ENCODE data around the gene KNOP1.
"Not testable (repeated sequence)": the region's sequence is repeated elsewhere in the genome, so short reads cannot be mapped to it uniquely, and the experiment has no call there.

The KNOP1 gene

DNA sequence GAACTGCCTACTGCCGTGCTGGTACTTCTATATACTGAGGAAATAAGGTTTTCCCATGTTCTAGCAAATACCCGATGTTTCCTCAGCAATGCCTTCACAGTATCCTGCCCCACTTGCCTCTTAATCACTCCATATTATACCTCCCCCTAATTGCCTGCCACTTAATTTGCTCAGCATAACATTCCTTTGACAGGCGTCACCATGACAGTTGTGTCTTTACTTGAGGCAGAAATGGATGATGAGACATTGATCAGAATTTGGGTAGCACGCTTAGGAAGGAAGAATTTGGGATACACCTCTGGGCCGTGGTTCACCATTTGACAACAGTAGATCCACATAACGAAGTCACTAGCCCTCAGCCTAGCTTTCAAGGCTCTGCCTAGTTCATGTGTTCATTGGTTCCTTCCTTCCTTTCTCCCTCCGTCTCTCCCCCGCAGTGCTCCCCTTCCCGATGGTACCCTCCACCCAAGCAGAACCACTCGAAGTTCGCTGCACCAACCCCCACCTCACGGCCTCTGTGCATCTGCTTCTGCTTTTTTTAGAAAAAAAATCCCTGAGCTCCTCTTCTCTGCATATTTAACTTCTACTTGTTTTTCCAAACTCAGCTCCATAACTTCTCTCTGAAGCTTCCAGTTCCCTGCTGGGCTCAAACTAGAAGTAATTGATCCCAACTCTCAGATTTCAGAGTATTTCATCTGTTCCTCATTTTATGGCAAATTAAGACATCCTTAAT is 19.4 kb upstream of the KNOP1 start:
- H3K4me3 ChIP-seq (ENCODE audit: low read depth, low read length): no peak overlapping the region
- no peaks in the 10 kb centered on the region for H3K9me3 ChIP-seq (ENCODE audit: control insufficient read depth, insufficient read depth, low read length)
- H3K36me3 ChIP-seq (ENCODE audit: control insufficient read depth, insufficient read depth, low read length): peaks cover 5% of the 10 kb centered on the region; the same call in 1 of the 2 replicates
- H3K4me1 ChIP-seq (ENCODE audit: control insufficient read depth, insufficient read depth, low read length): no peaks in the 10 kb centered on the region; the same call in 1 of the 2 replicates
- H3K9ac ChIP-seq (ENCODE audit: low read depth, low read length): no peak overlapping the region
- no peaks in the 10 kb centered on the region for H3K27me3 ChIP-seq (ENCODE audit: control insufficient read depth, insufficient read depth, low read length)
- H3K27ac ChIP-seq (ENCODE audit: low read depth, low read length): no peak overlapping the region

DNA sequence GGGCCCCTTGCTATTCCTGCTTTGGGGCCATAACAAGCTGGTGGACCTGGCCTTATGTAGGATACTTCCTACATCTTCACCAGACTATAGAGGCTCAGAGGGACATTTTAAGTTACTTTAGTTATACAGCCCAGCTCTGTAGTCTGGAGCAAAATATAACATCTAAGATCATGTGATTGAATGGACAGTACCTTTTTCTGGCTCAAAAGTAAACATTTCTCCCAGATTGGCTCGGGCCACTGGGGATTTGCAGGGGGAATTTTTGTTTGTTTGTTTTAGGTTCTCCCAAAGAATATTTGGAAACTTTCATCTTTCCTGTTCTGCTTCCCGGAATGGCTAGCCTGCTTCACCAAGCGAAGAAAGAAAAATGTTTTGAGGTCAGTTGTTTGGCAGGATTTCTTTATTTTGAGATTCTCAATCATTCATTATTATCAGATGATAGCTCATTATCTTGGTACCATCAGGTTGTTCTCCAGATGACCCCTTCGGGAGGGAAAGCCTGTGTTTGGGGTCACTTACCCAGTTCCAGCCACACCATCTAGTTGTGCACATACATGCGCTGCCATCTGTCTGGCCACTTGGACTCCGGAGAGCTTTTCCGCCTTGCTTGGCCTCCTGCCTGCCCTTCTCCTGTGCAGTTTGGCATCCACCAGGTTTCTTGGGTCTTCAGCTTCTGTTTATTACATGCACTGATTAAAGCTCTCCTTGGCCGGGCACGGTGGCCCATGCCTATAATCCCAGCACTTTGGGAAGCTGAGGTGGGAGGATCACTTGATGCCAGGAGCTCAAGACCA is 17.2 kb upstream of the KNOP1 start:
- H3K36me3 ChIP-seq (ENCODE audit: control insufficient read depth, insufficient read depth, low read length): peaks cover 5% of the 10 kb centered on the region; the same call in 1 of the 2 replicates
- no peak overlapping the region for H3K9ac ChIP-seq (ENCODE audit: low read depth, low read length)
- H3K27ac ChIP-seq (ENCODE audit: low read depth, low read length): no peak overlapping the region
- H3K4me3 ChIP-seq (ENCODE audit: low read depth, low read length): no peak overlapping the region
- no peaks in the 10 kb centered on the region; the same call in 1 of the 2 replicates for H3K4me1 ChIP-seq (ENCODE audit: control insufficient read depth, insufficient read depth, low read length)
- H3K9me3 ChIP-seq (ENCODE audit: control insufficient read depth, insufficient read depth, low read length): no peaks in the 10 kb centered on the region
- H3K27me3 ChIP-seq (ENCODE audit: control insufficient read depth, insufficient read depth, low read length): no peaks in the 10 kb centered on the region

DNA sequence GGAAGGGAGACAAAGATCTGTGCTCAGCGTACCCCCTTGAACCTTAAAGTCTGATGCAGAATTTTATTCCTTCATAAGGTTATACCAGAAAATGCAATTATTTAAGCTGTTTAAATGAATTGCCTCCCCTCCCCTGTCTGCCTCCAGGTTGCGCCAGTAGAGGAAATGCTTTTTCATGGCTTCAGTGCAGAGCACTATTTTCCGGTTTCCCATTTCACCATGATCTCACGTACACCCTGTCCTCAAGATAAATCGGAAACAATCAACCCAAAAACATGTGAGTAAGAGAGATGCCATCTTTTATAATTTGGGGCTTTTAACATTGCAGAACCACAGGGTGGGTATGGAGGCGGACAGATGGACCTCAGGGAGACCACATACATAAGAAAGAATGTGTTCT is 15.5 kb upstream of the KNOP1 start:
- no peaks in the 10 kb centered on the region for H3K27me3 ChIP-seq (ENCODE audit: control insufficient read depth, insufficient read depth, low read length)
- H3K27ac ChIP-seq (ENCODE audit: low read depth, low read length): no peak overlapping the region
- no peak overlapping the region for H3K4me3 ChIP-seq (ENCODE audit: low read depth, low read length)
- no peak overlapping the region for H3K9ac ChIP-seq (ENCODE audit: low read depth, low read length)
- peaks cover 5% of the 10 kb centered on the region; the same call in 1 of the 2 replicates for H3K36me3 ChIP-seq (ENCODE audit: control insufficient read depth, insufficient read depth, low read length)
- H3K9me3 ChIP-seq (ENCODE audit: control insufficient read depth, insufficient read depth, low read length): no peaks in the 10 kb centered on the region
- no peaks in the 10 kb centered on the region; the same call in 1 of the 2 replicates for H3K4me1 ChIP-seq (ENCODE audit: control insufficient read depth, insufficient read depth, low read length)

DNA sequence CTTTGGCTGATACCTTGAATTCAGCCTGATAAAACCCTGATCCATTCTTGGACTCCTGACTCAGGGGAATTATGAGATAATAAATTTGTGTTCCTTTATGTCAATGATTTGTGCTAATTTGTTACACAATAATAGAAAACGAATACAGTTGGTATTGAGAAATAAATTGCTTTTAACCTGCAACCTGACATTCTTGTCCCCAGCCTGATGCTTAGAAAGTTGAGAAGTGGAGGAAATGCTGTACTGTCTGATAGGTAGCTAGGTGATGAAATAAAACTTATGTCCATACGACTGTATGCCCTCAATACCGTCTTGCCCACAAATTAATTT is 10.6 kb upstream of the KNOP1 start:
- no peaks in the 10 kb centered on the region for H3K36me3 ChIP-seq (ENCODE audit: control insufficient read depth, insufficient read depth, low read length)
- H3K4me3 ChIP-seq (ENCODE audit: low read depth, low read length): no peak overlapping the region
- no peaks in the 10 kb centered on the region for H3K9me3 ChIP-seq (ENCODE audit: control insufficient read depth, insufficient read depth, low read length)
- no peaks in the 10 kb centered on the region for H3K27me3 ChIP-seq (ENCODE audit: control insufficient read depth, insufficient read depth, low read length)
- H3K4me1 ChIP-seq (ENCODE audit: control insufficient read depth, insufficient read depth, low read length): no peaks in the 10 kb centered on the region
- no peak overlapping the region for H3K27ac ChIP-seq (ENCODE audit: low read depth, low read length)
- H3K9ac ChIP-seq (ENCODE audit: low read depth, low read length): no peak overlapping the region

DNA sequence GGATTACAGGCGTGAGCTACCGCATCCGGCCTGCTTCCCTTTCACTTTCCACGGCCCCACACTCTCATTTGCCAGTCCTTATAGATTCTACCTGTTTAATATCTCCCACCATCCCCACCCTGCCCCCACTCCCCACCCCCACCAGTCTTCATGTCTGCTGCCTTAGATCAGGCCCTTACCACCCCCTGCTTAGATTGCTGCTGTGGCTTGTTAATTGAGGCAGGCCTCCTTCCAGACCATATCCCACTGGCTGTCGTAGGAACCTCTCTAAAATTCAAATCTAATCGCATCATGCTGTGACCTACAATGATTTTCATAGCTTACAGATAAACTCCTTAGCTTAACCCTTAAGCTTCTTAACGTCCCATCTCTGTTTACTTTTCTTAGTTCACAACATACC is 5.0 kb upstream of the KNOP1 start:
- peaks cover 13% of the 10 kb centered on the region for H3K4me1 ChIP-seq (ENCODE audit: control insufficient read depth, insufficient read depth, low read length)
- no peak overlapping the region for H3K9ac ChIP-seq (ENCODE audit: low read depth, low read length)
- H3K27me3 ChIP-seq (ENCODE audit: control insufficient read depth, insufficient read depth, low read length): no peaks in the 10 kb centered on the region
- no peak overlapping the region for H3K4me3 ChIP-seq (ENCODE audit: low read depth, low read length)
- H3K27ac ChIP-seq (ENCODE audit: low read depth, low read length): no peak overlapping the region
- H3K9me3 ChIP-seq (ENCODE audit: control insufficient read depth, insufficient read depth, low read length): no peaks in the 10 kb centered on the region
- no peaks in the 10 kb centered on the region for H3K36me3 ChIP-seq (ENCODE audit: control insufficient read depth, insufficient read depth, low read length)

DNA sequence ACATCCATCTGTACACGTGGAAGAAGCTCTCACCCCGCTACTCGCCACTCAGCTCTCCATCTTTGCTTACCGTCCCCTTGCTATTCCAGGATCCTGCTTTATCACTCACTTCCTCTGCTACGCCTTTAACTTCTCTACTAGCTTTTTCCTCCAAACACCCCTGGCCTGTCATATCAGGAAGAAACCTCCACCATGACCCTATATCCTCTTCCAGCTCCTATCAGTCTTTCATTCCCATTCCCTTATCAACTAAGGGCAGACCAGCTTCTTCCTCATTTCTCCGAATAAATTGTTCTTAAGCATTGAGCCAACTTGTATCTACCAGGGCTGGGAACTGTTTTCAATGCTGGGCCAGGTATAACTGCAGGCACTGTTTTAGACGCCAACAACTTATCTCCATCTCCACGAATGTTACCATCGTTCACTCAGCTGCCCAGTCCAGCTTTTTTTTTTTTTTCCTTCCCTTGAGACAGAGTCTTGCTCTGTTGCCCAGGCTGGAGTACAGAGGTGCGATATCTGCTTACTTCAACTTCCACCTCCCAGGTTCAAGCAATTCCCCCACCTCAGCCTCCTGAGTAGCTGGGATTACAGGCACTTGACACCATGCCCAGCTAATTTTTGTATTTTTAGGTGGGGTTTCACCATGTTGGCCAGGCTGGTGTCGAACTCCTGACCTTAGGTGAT is 4.4 kb upstream of the KNOP1 start:
- no peaks in the 10 kb centered on the region for H3K36me3 ChIP-seq (ENCODE audit: control insufficient read depth, insufficient read depth, low read length)
- no peak overlapping the region for H3K9ac ChIP-seq (ENCODE audit: low read depth, low read length)
- H3K27ac ChIP-seq (ENCODE audit: low read depth, low read length): no peak overlapping the region
- H3K4me1 ChIP-seq (ENCODE audit: control insufficient read depth, insufficient read depth, low read length): peaks cover 13% of the 10 kb centered on the region
- H3K27me3 ChIP-seq (ENCODE audit: control insufficient read depth, insufficient read depth, low read length): no peaks in the 10 kb centered on the region
- H3K9me3 ChIP-seq (ENCODE audit: control insufficient read depth, insufficient read depth, low read length): no peaks in the 10 kb centered on the region
- H3K4me3 ChIP-seq (ENCODE audit: low read depth, low read length): no peak overlapping the region

DNA sequence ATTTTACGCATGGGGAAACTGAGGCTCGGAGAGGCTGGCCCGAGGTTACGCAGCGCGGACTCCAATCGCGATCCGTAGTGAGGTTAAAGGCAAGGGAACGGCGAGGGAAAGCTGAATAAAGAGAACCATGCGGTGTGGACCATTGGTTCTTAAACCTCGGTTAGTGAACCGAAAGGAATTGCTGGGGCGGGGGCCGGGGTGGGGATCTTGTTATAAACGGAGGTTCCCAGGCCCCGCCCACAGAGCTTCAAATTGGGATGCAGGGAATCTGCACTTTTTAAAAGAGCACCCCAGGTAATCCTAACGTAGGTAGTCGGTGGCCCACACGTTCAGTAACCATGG is 568 bp upstream of the KNOP1 start:
- peaks cover 22% of the 10 kb centered on the region for H3K4me1 ChIP-seq (ENCODE audit: control insufficient read depth, insufficient read depth, low read length)

DNA sequence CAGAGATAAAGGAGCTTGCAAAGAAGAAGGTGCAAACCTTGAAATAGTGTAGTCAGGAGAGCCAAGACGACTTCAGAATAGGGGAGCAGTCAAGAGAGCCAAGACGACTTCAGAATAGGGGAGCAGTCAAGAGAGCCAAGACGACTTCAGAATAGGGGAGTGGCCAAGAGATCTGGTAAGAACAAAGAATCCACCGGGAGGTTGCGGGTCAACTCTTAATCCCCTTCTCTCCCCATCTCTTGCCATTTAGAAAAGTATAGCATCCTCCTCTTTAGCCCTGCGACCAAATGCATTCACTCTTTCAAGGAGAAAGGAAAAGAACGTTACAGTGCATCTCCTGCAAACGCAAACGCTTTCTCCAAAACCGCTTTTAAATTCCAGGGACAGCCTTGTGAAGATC is 713 bp downstream of the KNOP1 start:
- peak overlapping the region; percentile 95 for H3K9ac ChIP-seq (ENCODE audit: low read depth, low read length)
- H3K4me3 ChIP-seq (ENCODE audit: low read depth, low read length): peak overlapping the region; percentile 85
- H3K27ac ChIP-seq (ENCODE audit: low read depth, low read length): peak overlapping the region; percentile 97
- H3K36me3 ChIP-seq (ENCODE audit: control insufficient read depth, insufficient read depth, low read length): peaks cover 40% of the 10 kb centered on the region
- no peaks in the 10 kb centered on the region for H3K9me3 ChIP-seq (ENCODE audit: control insufficient read depth, insufficient read depth, low read length)
- peaks cover 23% of the 10 kb centered on the region for H3K4me1 ChIP-seq (ENCODE audit: control insufficient read depth, insufficient read depth, low read length)
- no peaks in the 10 kb centered on the region for H3K27me3 ChIP-seq (ENCODE audit: control insufficient read depth, insufficient read depth, low read length)

More for the DNA sequence above, 568 bp upstream of the KNOP1 start:
- H3K9me3 ChIP-seq (ENCODE audit: control insufficient read depth, insufficient read depth, low read length): no peaks in the 10 kb centered on the region
- peak overlapping the region; percentile 85 for H3K4me3 ChIP-seq (ENCODE audit: low read depth, low read length)
- H3K27ac ChIP-seq (ENCODE audit: low read depth, low read length): peak overlapping the region; percentile 97
- peak overlapping the region; percentile 39; the same call in 1 of the 2 replicates for H3K9ac ChIP-seq (ENCODE audit: low read depth, low read length)
- H3K36me3 ChIP-seq (ENCODE audit: control insufficient read depth, insufficient read depth, low read length): peaks cover 27% of the 10 kb centered on the region
- no peaks in the 10 kb centered on the region for H3K27me3 ChIP-seq (ENCODE audit: control insufficient read depth, insufficient read depth, low read length)

DNA sequence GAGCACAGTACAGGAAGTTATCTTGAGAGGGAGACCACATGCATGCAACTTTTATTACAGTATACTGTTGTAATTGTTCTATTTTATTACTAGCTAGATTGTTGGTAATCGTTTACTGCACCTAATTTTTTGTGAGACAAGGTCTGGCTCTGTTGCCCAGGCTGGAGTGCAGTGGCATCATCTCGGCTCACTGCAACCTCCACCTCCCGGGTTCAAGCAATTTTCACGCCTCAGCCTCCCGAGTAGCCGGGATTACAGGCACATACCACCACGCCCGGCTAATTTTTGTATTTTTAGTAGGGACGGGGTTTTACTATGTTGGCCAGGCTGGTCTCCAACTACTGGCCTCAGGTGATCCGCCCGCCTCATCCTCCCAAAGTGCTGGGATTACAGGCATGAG is 1.3 kb downstream of the KNOP1 start:
- H3K9ac ChIP-seq (ENCODE audit: low read depth, low read length): peak overlapping the region; percentile 15; the same call in 1 of the 2 replicates
- peaks cover 46% of the 10 kb centered on the region for H3K36me3 ChIP-seq (ENCODE audit: control insufficient read depth, insufficient read depth, low read length)
- not testable (repeated sequence) for H3K27ac ChIP-seq (ENCODE audit: low read depth, low read length); H3K27me3 ChIP-seq (ENCODE audit: control insufficient read depth, insufficient read depth, low read length); H3K9me3 ChIP-seq (ENCODE audit: control insufficient read depth, insufficient read depth, low read length)
- peak overlapping the region; percentile 85 for H3K4me3 ChIP-seq (ENCODE audit: low read depth, low read length)
- H3K4me1 ChIP-seq (ENCODE audit: control insufficient read depth, insufficient read depth, low read length): peaks cover 27% of the 10 kb centered on the region

DNA sequence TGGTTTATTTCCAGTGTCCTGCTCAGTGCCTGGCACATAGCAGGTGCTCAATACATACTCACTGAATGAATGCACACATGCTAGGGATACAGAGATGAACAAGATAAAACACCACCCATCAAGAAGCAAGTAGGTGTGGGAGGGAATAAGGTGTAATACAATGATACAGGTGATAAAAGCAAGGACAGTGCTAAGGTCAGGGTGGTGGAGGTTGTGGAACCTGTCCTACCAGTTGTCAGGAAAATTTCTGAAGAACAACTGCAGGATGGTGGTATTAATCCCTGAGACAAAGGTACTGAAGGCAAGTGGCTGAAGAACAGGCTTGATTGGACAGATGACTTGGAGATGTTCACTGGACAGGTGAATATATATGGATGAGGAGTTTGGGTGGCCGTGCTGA is 1.8 kb downstream of the KNOP1 start:
- no peak overlapping the region for H3K27ac ChIP-seq (ENCODE audit: low read depth, low read length)
- H3K9ac ChIP-seq (ENCODE audit: low read depth, low read length): peak overlapping the region; percentile 15; the same call in 1 of the 2 replicates
- H3K36me3 ChIP-seq (ENCODE audit: control insufficient read depth, insufficient read depth, low read length): peaks cover 51% of the 10 kb centered on the region
- H3K4me1 ChIP-seq (ENCODE audit: control insufficient read depth, insufficient read depth, low read length): peaks cover 32% of the 10 kb centered on the region
- peak overlapping the region; percentile 85 for H3K4me3 ChIP-seq (ENCODE audit: low read depth, low read length)
- no peaks in the 10 kb centered on the region for H3K9me3 ChIP-seq (ENCODE audit: control insufficient read depth, insufficient read depth, low read length)
- no peaks in the 10 kb centered on the region for H3K27me3 ChIP-seq (ENCODE audit: control insufficient read depth, insufficient read depth, low read length)

DNA sequence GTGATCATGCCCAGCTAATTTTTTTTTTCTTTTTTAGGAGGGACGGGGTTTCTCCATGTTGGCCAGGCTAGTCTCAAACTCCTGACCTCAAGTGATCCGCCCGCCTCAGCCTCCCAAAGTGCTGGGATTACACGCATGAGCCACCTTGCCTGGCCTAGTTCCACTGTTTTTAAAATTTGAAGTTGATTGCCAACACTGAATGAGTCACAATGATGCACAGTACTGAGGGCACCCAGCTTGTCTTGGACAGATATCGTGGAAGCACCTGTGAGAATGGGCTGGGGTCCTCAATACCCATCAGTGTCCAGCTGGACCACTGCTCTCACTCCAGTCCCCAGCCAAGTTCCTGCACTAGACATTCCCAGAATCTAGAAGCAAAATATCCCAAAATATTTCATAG is 2.5 kb downstream of the KNOP1 start:
- Histone ChIP-seq H3K9ac (ENCODE audit: low read depth, low read length) (no peak overlapping the region), H3K4me1 (ENCODE audit: control insufficient read depth, insufficient read depth, low read length) (peaks cover 37% of the 10 kb centered on the region), H3K27ac (ENCODE audit: low read depth, low read length) (no peak overlapping the region), H3K9me3 (ENCODE audit: control insufficient read depth, insufficient read depth, low read length) (no peaks in the 10 kb centered on the region), H3K36me3 (ENCODE audit: control insufficient read depth, insufficient read depth, low read length) (peaks cover 55% of the 10 kb centered on the region), H3K27me3 (ENCODE audit: control insufficient read depth, insufficient read depth, low read length) (no peaks in the 10 kb centered on the region), H3K4me3 (ENCODE audit: low read depth, low read length) (no peak overlapping the region)

Data from HUES48 (cell line).